Liver (tissue), 3 donors: ENCODE measurements around the gene SKAP1.

ENCODE experiments used
- GABPA ChIP-seq, 2 donors: IDR thresholded peaks in 1 of 2; conservative IDR thresholded peaks in 1 of 2; 2 replicates each; pipeline ENCODE4 v1.6.1; 2016; ENCODE audit warnings: antibody characterized with exemption in 2 of 2, mild to moderate bottlenecking in 1 of 2, moderate library complexity in 1 of 2
- RAD21 ChIP-seq, 2 donors: IDR thresholded peaks; 2 replicates each; pipeline ENCODE4 v1.6.1; 2016; ENCODE audit warnings: antibody characterized with exemption in 2 of 2, mild to moderate bottlenecking in 2 of 2
- TAF1 ChIP-seq: conservative IDR thresholded peaks from 2 replicates; pipeline ENCODE4 v1.6.1; 2016; ENCODE audit warnings: antibody characterized with exemption, mild to moderate bottlenecking
- YY1 ChIP-seq: IDR thresholded peaks from 2 replicates; pipeline ENCODE4 v1.6.1; 2016; ENCODE audit warnings: antibody characterized with exemption, mild to moderate bottlenecking
- TF ChIP-seq, protein P1 (sequence below): fragments of 150-350 bp; IDR thresholded peaks from 2 replicates; pipeline ENCODE4 v1.5.1; 2017; ENCODE audit warnings: improper control_type of control experiment, low read depth, low read length; ENCODE audit not compliant: missing input control
- TF ChIP-seq, protein P2 (sequence below): IDR thresholded peaks from 2 replicates; pipeline ENCODE4 v1.6.1; 2016; ENCODE audit warnings: antibody characterized with exemption, mild to moderate bottlenecking
- TF ChIP-seq, protein P3 (sequence below): IDR thresholded peaks from 2 replicates; pipeline ENCODE4 v1.6.1; 2016; ENCODE audit warnings: antibody characterized with exemption
- donor health status: healthy.
- donor health status: healthy.

DNA sequence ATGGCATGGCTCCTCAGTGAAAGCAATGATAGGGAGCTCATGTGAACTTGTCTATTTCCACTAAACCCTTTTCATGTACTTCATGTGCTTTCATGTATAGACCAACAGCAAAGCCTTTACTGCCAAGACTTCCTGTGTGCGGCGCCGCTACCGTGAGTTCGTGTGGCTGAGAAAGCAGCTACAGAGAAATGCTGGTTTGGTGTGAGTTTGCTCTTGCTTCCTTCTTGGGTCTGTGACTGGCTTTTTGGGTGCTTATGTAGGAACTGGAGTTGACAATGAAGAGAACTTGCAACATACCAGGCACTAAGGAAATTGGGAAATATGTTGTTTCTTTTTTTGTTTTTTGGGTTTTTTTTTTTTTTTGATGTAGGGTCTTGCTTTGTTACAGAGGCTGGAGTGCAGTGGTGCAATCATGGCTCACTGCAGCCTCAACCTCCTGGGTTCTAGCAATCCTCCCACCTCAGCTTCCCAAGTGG, 316.8 kb downstream of the SKAP1 start:
- TF ChIP-seq, protein P1, sequence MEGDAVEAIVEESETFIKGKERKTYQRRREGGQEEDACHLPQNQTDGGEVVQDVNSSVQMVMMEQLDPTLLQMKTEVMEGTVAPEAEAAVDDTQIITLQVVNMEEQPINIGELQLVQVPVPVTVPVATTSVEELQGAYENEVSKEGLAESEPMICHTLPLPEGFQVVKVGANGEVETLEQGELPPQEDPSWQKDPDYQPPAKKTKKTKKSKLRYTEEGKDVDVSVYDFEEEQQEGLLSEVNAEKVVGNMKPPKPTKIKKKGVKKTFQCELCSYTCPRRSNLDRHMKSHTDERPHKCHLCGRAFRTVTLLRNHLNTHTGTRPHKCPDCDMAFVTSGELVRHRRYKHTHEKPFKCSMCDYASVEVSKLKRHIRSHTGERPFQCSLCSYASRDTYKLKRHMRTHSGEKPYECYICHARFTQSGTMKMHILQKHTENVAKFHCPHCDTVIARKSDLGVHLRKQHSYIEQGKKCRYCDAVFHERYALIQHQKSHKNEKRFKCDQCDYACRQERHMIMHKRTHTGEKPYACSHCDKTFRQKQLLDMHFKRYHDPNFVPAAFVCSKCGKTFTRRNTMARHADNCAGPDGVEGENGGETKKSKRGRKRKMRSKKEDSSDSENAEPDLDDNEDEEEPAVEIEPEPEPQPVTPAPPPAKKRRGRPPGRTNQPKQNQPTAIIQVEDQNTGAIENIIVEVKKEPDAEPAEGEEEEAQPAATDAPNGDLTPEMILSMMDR, result no peak
- no peak for TF ChIP-seq YY1
- TF ChIP-seq TAF1, result no peak
- TF ChIP-seq, protein P2, sequence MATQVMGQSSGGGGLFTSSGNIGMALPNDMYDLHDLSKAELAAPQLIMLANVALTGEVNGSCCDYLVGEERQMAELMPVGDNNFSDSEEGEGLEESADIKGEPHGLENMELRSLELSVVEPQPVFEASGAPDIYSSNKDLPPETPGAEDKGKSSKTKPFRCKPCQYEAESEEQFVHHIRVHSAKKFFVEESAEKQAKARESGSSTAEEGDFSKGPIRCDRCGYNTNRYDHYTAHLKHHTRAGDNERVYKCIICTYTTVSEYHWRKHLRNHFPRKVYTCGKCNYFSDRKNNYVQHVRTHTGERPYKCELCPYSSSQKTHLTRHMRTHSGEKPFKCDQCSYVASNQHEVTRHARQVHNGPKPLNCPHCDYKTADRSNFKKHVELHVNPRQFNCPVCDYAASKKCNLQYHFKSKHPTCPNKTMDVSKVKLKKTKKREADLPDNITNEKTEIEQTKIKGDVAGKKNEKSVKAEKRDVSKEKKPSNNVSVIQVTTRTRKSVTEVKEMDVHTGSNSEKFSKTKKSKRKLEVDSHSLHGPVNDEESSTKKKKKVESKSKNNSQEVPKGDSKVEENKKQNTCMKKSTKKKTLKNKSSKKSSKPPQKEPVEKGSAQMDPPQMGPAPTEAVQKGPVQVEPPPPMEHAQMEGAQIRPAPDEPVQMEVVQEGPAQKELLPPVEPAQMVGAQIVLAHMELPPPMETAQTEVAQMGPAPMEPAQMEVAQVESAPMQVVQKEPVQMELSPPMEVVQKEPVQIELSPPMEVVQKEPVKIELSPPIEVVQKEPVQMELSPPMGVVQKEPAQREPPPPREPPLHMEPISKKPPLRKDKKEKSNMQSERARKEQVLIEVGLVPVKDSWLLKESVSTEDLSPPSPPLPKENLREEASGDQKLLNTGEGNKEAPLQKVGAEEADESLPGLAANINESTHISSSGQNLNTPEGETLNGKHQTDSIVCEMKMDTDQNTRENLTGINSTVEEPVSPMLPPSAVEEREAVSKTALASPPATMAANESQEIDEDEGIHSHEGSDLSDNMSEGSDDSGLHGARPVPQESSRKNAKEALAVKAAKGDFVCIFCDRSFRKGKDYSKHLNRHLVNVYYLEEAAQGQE, result no peak
- TF ChIP-seq, protein P3, sequence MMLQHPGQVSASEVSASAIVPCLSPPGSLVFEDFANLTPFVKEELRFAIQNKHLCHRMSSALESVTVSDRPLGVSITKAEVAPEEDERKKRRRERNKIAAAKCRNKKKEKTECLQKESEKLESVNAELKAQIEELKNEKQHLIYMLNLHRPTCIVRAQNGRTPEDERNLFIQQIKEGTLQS, result no peak
- no peak for TF ChIP-seq RAD21 (IDR thresholded peaks at IDR 0.05)
- no peak for TF ChIP-seq GABPA (IDR thresholded peaks at IDR 0.05 in 1 of 2, conservative IDR thresholded peaks at IDR 0.05 in 1 of 2)
